Nephron (organoid): ENCODE data around the gene LMTK2.

ENCODE experiments used
- H3K27ac Mint-ChIP-seq, 3 experiments: 2 replicates each; pipeline ENCODE4 v1.8.0; 2020; ENCODE audit warnings: mixed read lengths in 3 of 3, mild to moderate bottlenecking in 2 of 3, moderate library complexity in 1 of 3
- H3K27me3 Mint-ChIP-seq: 2 replicates; pipeline ENCODE4 v1.8.0; 2021; ENCODE audit warnings: low read depth, mild to moderate bottlenecking, moderate library complexity, mixed read lengths
- H3K36me3 Mint-ChIP-seq: 2 replicates; pipeline ENCODE4 v1.8.0; 2020; ENCODE audit warnings: low read depth, mixed read lengths
- H3K4me1 Mint-ChIP-seq: 2 replicates; pipeline ENCODE4 v1.8.0; 2020; ENCODE audit warnings: mixed read lengths
- H3K4me3 Mint-ChIP-seq, 3 experiments: 2 replicates each; pipeline ENCODE4 v1.8.0; 2020; ENCODE audit warnings: mild to moderate bottlenecking in 3 of 3, mixed read lengths in 3 of 3, moderate library complexity in 2 of 3
- H3K9me3 Mint-ChIP-seq: 2 replicates; pipeline ENCODE4 v1.8.0; 2020; ENCODE audit warnings: mixed read lengths
- TF ChIP-seq, protein P1 (sequence below), 3 experiments: fragments of 200-600 bp; sonication (generic); IDR thresholded peaks; one replicate each; pipeline ENCODE4 v1.5.0; 2021; ENCODE audit warnings: antibody characterized with exemption in 3 of 3; ENCODE audit not compliant: unreplicated experiment in 3 of 3

LMTK2 gene

DNA sequence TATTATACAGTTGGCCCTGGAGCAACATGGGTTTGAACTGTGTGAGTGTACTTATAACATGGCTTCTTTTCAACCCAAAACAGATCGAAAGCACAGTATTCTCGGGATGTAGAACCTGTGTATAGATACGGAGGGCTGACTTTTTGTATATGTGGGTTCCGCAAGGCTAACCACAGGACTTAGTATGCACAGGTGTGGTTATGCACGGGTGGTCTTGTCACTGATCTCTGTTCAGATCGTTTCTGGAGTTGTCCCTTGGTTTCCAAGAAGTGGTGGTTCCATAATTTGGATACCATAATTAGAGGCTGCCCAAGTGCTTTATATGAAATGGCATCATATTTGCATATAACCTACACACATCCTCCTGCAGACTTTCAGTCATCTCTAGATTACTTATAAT lies 93.7 kb downstream of the LMTK2 start:
- H3K27me3 Mint-ChIP-seq: no peaks in the 10 kb centered on the region
- no peak overlapping the region for H3K27ac Mint-ChIP-seq
- H3K4me1 Mint-ChIP-seq: no peaks in the 10 kb centered on the region
- no peak overlapping the region for H3K4me3 Mint-ChIP-seq
- TF ChIP-seq, protein P1, sequence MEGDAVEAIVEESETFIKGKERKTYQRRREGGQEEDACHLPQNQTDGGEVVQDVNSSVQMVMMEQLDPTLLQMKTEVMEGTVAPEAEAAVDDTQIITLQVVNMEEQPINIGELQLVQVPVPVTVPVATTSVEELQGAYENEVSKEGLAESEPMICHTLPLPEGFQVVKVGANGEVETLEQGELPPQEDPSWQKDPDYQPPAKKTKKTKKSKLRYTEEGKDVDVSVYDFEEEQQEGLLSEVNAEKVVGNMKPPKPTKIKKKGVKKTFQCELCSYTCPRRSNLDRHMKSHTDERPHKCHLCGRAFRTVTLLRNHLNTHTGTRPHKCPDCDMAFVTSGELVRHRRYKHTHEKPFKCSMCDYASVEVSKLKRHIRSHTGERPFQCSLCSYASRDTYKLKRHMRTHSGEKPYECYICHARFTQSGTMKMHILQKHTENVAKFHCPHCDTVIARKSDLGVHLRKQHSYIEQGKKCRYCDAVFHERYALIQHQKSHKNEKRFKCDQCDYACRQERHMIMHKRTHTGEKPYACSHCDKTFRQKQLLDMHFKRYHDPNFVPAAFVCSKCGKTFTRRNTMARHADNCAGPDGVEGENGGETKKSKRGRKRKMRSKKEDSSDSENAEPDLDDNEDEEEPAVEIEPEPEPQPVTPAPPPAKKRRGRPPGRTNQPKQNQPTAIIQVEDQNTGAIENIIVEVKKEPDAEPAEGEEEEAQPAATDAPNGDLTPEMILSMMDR (IDR thresholded peaks at IDR 0.05; ENCODE audit: unreplicated experiment in 3 of 3): no peak
- H3K36me3 Mint-ChIP-seq: peaks cover 58% of the 10 kb centered on the region
- peaks cover 5% of the 10 kb centered on the region for H3K9me3 Mint-ChIP-seq

DNA sequence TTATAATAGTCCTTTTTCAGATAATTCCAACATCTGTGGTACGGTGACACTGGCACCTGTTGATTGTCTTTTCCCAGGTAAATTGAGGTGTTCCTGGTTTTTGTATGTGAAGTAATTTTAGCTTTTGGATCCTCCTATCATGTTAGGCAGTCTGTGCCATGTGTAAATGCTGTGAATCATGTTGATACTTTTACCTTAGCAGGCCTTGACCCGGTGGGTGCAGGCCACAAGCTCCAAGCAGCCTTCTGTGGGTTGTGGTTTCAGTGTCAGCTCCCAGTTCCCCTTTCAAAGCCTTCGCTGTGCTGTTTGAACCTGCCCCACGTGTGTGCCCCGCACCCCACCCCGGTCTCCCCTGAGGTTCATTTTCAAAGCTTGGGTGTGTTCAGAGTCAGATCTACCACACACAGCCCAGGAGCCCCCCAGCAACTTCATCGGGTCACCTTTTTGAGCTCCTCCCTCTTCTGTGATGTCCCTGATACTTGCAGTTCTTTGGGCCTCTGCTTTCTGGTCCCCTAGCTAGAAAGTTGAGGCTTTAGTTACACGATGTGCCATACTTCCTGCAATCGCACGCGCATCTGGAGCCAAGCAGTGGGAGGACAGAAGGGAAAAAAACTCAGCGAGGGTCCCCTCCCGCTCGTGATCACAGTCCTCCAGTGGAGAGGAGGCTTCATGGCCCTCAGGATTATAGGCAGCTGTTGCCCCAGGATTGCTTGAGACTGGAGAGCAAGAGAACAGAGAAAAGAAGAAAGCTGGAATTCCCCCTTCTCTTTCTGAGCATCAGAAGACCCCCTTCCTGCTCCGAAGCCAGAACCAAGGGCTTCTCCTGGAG lies 95.9 kb downstream of the LMTK2 start:
- Mint-ChIP-seq H3K27me3 (no peaks in the 10 kb centered on the region), H3K4me3 (no peak overlapping the region), H3K27ac (no peak overlapping the region), H3K4me1 (no peaks in the 10 kb centered on the region), H3K9me3 (peaks cover 5% of the 10 kb centered on the region), H3K36me3 (peaks cover 64% of the 10 kb centered on the region)
- TF ChIP-seq, protein P1 (IDR thresholded peaks at IDR 0.05; ENCODE audit: unreplicated experiment in 3 of 3): no peak

DNA sequence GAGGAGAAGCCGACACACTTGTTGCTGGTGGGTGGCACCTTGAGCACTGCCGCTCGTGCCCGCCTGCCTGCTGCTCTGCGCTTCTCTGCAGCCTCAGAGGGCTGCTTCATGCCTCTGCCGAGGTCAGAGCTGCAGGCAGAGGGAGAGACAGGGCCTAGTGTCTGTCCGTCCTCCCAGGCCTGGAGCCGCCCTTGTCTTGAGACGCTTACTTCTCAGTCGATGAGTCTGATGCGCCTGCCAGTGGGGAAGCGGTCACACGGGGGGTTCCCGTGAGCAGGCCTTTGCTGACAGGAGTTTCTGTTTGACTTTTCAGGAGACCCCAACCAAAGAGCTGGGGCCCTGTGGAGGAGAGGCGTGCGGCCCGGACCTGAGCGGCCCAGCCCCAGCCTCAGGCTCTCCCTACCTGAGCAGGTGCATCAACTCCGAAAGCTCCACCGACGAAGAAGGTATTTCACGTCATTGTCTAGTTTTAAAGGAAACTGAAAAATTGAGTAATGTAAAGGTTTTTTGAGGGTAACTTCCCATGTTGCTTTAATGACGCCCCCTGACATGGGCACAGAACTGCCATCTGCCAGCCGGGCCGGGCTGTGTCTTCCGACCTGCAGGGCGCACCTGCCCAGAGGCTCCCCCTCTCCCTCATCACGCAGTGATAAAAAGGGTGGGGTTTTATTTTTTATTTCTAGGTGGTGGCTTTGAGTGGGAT lies 96.8 kb downstream of the LMTK2 start:
- H3K27ac Mint-ChIP-seq: no peak overlapping the region
- H3K4me3 Mint-ChIP-seq: no peak overlapping the region
- TF ChIP-seq, protein P1 (IDR thresholded peaks at IDR 0.05; ENCODE audit: unreplicated experiment in 3 of 3): no peak
- H3K27me3 Mint-ChIP-seq: no peaks in the 10 kb centered on the region
- peaks cover 59% of the 10 kb centered on the region for H3K36me3 Mint-ChIP-seq
- H3K9me3 Mint-ChIP-seq: peaks cover 5% of the 10 kb centered on the region
- H3K4me1 Mint-ChIP-seq: no peaks in the 10 kb centered on the region

DNA sequence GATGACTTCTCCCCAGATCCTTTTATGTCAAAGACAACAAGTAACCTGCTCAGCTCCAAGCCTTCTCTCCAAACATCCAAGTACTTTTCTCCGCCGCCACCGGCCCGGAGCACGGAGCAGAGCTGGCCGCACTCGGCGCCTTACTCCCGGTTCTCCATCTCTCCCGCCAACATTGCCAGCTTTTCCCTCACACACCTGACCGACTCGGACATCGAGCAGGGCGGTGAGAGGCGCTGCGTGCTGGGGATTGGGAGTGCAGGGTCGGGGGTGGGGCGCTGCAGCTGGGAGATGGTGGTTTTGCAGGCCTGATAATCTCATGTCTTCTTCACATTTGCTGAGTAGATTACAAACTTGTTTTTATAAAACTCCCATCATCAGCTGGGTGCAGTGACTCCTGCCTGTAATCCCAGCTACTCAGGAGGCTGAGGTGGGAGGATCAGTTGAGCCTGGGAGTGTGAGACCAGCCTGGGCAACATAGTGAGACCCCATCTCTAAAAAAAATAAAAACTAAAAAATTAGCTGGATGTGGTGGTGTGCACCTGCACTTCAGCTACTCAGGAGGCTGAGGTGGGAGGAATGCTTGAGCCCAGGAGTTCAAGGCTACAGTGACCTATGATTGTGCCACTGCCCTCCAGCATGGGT lies 97.4 kb downstream of the LMTK2 start:
- Mint-ChIP-seq H3K4me3 (no peak overlapping the region), H3K27ac (no peak overlapping the region), H3K4me1 (no peaks in the 10 kb centered on the region), H3K27me3 (no peaks in the 10 kb centered on the region), H3K9me3 (peaks cover 3% of the 10 kb centered on the region), H3K36me3 (peaks cover 56% of the 10 kb centered on the region)
- TF ChIP-seq, protein P1 (IDR thresholded peaks at IDR 0.05; ENCODE audit: unreplicated experiment in 3 of 3): no peak

DNA sequence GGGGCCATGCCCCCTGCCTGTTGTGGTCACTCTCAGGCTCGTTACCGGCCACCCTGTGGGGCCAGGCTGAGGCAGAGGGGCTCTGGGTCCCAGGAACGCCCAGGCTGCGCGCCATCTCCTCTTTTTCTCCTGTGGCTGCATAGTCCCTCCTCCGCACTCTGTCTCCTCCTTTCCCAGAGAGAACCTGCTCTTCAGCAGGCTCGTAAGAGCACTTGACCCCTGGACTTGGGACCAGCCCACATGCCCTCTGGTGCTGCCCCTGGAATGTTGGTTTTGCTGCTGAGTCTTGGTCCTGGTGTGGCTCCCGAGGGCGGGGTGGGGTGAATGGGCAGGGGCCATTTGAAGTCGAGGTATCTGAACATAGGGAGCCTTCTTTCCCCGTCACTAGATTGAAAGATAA lies 98.0 kb downstream of the LMTK2 start:
- Mint-ChIP-seq H3K4me1 (no peaks in the 10 kb centered on the region), H3K36me3 (peaks cover 52% of the 10 kb centered on the region), H3K27ac (no peak overlapping the region), H3K9me3 (no peaks in the 10 kb centered on the region), H3K27me3 (no peaks in the 10 kb centered on the region), H3K4me3 (no peak overlapping the region)
- TF ChIP-seq, protein P1 (IDR thresholded peaks at IDR 0.05; ENCODE audit: unreplicated experiment in 3 of 3): no peak
